Measurements from ENCODE around the gene BMPER.

BMPER gene

GRCh38 chr7:33964417-33965182, 59.3 kb downstream of the BMPER start:
- no peak for DNase-seq (ENCODE audit: low read depth in 2 of 2, low spot score in 1 of 2)

DNA sequence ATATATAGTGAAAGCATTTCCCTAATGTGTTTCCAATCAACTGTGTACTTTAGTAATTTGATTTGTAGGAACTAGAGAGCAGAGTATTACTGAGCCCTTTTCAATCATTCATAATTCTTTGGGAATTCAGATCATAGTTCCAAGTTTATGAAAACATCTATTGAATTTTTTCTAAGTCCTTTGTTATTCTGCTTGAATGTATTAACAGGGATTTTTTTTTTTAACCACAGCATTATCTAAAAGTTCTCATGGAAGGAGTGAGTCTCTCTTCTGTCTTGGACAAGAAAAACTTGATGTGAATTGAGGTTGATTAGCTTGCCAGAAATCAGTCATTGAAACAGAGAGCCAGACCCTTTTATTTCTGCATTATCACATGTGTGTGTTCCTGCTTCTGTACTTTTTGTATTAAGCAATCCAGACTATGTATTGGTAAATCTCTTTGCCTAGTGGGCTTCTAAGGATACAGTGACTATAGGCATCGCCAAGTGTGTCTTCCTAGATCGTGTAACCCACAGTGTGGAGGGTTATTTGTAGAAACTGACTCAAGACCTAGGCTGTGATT, 59.9 kb downstream of the BMPER start:
- no peak for DNase-seq (ENCODE audit: low read depth in 2 of 2, low spot score in 1 of 2)

DNA sequence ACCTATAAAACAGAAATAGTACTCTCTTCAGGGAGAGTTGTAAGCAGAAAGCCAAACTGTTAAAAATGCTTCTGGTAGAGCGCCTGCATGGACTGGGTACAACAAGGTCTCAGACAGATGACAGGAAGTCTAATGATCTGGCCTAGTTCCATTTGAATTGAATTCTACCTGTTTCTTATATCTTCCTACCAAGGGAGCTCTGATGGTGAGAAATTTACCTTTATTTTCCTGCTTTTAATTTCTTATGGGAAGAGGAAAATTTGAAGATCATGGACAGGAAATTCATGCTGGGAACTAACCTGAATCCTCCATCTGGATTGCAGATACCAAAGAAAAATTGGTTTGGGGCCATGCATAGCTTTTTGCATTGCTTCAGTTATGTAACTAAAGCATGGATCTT, 63.3 kb downstream of the BMPER start:
- DNase-seq (ENCODE audit: low read depth in 2 of 2, low spot score in 1 of 2): no peak

- no peak for DNase-seq (ENCODE audit: low read depth in 2 of 2, low spot score in 1 of 2)
Observed at GRCh38 chr7:33970536-33970935, 65.2 kb downstream of the BMPER start.

GRCh38 chr7:33971106-33971505, 65.8 kb downstream of the BMPER start:
- DNase-seq (ENCODE audit: low read depth in 2 of 2, low spot score in 1 of 2): no peak

DNA sequence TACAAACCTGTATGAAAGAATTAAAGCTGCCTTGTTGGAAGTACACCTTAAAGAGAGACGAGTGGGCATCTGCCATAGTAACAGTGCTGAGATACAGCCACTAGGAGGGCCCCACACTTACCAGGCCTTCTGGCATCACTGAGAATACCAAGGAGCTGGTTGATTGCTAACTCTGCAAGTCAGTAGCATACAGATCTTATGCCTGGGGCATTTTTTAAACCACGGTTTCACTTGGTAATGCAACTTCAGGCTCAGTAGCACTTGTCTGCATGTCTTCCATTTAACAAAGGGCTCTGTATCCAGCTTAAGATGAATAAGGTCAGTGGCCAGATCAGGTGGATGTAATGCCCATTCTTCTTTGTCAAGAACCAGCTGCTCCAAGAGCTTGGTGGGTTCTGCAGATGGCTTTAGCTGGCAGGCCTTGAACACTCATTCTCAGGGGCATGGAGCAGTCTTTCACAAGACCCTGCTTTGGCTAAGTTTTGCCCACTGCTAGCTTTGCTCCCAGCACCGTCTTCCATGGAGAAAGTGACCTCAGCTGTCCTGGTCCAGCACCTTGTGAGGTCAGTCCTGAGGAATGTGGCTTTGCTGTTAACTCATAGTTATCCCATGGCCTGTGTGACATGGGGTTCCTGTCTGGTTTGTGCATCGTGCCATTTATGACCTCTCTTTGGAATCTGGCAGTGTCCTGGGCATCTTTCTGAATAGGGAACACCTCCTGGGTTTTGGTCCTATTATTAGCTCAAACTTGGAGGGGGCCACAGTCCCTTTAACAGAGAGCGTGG, 68.1 kb downstream of the BMPER start:
- no peak for DNase-seq (ENCODE audit: low read depth in 2 of 2, low spot score in 1 of 2)

DNA sequence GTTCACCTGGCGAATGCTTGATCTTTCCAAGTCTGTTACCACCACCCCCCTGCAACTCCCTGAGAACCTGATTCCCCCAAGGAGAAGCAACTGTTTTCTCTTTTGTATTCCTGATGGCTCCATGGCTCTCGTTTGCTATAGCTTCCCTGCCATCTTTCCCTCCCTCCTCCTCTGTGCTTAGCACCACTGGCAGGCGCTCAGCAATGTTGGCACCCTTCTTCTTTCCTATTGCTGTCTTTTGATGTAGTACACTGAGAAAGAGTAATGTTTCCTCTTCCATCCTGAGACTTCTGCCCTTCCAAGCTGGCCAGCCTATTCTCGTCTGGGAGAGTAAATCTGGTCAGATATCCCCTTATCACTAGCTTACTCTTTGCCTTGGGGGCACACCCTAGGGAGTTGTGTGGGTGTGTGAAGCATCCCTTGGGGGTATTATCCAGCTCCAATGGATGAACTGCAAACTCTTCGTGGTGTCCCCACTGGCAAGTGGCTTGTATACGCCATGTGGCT, 74.0 kb downstream of the BMPER start:
- no peak for DNase-seq (ENCODE audit: low read depth in 2 of 2, low spot score in 1 of 2)

DNA sequence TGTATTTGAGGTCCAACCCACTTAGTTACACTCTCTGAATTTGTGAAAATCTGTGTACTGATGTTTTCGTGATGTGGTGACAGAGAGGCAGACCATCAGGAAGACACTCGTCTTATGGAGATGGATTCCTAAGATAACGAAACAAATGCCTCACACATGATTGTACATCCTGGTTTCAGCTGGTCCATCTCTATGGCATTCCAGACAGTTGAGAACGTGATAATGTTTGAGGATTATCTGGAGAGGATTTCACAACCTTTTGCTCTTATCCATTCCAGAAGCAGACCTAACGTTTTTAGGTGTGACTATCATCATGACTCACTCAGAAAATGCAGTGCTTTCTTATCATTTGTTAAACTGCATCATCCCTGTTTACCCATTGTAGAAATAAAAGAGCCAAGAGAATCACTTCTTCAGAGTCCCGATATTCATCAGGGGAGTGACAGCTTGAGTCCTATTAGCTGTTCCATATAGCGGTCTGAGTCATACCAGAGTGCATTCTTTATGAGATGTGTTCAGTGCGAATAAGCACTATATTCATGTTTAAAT, 74.5 kb downstream of the BMPER start:
- no peak for DNase-seq (ENCODE audit: low read depth in 2 of 2, low spot score in 1 of 2)

- DNase-seq (ENCODE audit: low read depth in 2 of 2, low spot score in 1 of 2): no peak
Observed at GRCh38 chr7:33981226-33981625, 75.9 kb downstream of the BMPER start.

GRCh38 chr7:33981671-33982424, 76.5 kb downstream of the BMPER start:
- no peak for DNase-seq (ENCODE audit: low read depth in 2 of 2, low spot score in 1 of 2)

- DNase-seq (ENCODE audit: low read depth in 2 of 2, low spot score in 1 of 2): no peak
Observed at GRCh38 chr7:33982425-33982786, 77.1 kb downstream of the BMPER start.

DNA sequence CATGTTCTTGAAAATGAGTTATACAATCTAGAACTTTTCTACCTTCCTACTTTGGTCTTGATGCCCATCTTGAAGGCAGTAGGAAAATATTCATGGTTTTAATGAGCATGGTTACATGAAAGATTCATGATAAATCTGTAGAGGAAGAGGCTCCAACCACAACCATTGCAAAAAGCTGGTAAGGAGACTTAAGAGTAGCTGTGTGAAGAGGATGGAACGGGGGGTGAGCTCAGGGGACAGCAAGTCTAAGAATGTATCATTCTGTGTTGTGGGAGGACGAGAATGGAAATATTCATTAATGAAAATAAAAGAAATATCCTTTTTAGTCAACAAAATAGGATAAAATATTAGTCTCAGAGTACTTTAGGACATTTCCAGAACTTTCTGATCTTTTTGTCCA, 81.1 kb downstream of the BMPER start:
- DNase-seq (ENCODE audit: low read depth in 2 of 2, low spot score in 1 of 2): no peak

DNA sequence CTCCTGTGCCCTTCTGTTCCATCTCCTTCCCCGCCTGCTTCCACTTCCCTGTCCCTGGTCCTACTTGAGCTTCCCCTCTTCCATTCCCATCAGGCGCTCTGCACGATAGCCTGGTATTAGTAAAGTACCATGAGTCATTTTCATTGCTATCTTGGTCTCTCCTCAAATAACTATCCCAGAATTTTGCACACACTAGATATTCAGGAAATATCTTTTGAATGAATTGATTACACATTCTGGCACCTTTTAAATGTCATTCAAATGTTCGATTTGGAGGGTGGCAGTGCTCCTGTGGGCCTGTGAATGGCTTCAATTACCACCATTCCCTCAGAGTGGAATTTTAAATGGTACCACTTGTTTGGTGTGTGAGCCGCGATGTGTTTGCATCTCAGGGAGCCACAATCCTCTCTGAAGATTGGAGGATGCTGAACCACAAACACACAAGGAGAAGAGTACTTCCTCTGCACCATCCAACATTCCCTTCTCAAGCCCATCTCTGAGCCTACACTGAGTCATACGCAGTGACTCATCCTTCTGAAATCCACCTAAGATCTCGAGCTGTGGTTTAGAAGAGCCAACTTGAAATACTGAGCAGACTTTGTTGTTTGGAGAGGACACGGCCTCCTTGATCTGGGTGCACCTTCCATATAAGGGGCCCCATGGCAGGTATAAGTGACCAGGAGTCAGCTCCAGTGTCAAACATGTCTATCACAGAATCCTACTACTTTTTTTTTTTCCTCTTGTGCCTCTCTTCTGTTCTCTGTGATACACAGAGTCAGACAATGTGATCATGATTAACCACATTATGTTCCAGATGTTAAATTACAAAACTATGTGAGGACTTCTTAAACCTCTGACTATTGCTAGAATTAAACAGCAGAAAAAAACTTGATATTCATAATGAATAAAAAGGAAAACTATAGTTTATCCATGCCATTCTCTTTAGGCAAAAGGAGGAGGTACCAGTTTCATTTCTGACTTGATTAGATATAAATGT, 81.9 kb downstream of the BMPER start:
- DNase-seq (ENCODE audit: low read depth in 2 of 2, low spot score in 1 of 2): no peak

DNA sequence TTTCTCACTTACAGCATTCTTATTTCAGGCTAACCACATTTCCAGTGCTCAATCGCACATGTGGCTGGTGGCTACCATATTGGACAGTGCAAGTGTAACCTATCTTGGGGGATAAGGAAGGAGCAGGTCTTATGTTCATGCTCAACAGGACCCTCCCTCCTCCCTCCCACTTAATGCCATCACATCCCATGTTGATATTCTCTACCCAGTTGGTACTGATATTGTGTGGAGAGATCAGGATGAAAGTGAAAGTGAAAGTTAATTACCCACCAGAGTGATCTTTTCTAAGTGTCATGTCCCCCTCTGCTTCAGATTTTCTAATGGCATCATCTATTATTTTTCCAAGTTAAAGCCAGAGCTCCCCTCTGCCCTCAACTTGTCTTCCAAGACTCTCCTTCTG, 91.6 kb downstream of the BMPER start:
- DNase-seq (ENCODE audit: low read depth in 2 of 2, low spot score in 1 of 2): no peak

DNA sequence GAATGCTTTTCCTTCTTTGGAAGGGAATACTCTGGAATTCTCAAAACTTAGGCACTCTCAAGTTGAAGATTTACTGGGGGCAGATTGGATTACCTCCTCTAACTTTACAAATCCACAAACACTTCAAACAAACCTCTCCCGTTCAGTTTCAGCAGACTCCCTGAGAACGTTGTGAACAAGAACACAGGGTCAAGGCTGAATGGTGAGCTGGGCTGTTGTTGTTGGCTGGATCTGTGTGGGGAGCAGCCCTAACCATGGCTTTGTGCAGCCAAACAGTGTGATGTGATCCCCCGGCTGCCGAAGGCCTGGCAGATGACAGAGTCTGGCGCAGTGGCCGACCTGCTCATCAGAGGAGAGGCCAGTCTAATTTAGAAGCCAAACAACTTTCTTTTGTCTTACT, 93.1 kb downstream of the BMPER start:
- no peak for DNase-seq (ENCODE audit: low read depth in 2 of 2, low spot score in 1 of 2)

- no peak for DNase-seq (ENCODE audit: low read depth in 2 of 2, low spot score in 1 of 2)
Observed at GRCh38 chr7:34011017-34011695, 105.8 kb downstream of the BMPER start.

DNA sequence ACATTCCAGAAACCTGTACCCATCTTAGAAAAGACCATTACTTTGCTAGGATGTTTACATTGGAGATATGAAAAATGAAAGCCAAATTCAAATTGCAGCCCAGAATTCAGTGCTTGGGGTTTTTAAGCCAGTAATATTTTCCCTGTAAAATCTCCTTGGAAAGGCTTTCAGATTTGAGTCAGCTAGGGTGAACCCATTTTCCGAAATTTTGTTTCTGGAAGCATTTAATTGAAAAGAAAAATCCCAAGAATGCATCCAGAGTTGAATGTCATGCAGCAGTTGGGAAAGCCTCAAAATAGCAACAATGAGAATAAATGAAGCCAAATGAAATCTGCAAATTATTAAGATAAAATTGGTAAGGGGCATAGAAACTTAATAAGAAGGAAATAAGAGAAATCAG, 106.4 kb downstream of the BMPER start:
- no peak for DNase-seq (ENCODE audit: low read depth in 2 of 2, low spot score in 1 of 2)

DNA sequence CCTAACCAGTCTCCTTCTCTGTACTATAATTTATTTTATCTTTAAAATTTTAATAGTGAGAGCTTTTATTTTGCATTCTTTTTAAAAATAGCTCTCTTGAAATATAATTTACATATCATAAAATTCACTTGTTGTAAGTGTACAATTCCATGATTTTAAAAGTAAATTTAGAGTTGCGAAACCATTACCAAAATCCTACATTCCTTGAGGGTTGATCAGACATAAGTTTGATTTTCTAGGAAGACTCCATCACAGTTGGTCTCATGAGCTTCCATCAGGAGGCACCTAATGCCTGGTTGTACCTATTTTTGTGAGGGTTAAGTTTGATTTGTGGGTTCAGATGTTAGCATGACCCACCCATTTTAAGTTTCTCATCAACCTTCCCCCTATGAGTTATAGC, 108.1 kb downstream of the BMPER start:
- no peak for DNase-seq (ENCODE audit: low read depth in 2 of 2, low spot score in 1 of 2)

- DNase-seq (ENCODE audit: low read depth in 2 of 2, low spot score in 1 of 2): no peak
Observed at GRCh38 chr7:34015651-34016050, 110.3 kb downstream of the BMPER start.

Data from stimulated activated CD8-positive, alpha-beta memory T cell treated with anti-CD3 and anti-CD28 coated beads, Interleukin-4, amount 100 ng/mL, for 4 hours (primary cell).